Neural crest cell (in vitro differentiated cells): ENCODE results near the gene ADI1. TPM values are rescaled to one million over a fixed set of nuclear protein-coding genes. Genes with fewer than 3 reads are reported as not detected.

ENCODE experiments used
- DNase-seq: peaks from one replicate; pipeline ENCODE4 v3.0.0; 2021; ENCODE audit warnings: low read depth, mixed read lengths, low spot score
- H3K27ac Mint-ChIP-seq: one replicate; pipeline ENCODE4 v1.8.0; 2021; ENCODE audit warnings: mild to moderate bottlenecking, mixed read lengths; ENCODE audit not compliant: unreplicated experiment
- H3K27me3 Mint-ChIP-seq: 2 replicates; pipeline ENCODE4 v1.8.0; 2021; ENCODE audit warnings: low read depth, mild to moderate bottlenecking, mixed read lengths
- H3K36me3 Mint-ChIP-seq: 2 replicates; pipeline ENCODE4 v1.8.0; 2021; ENCODE audit warnings: low read depth, mild to moderate bottlenecking, mixed read lengths
- H3K4me1 Mint-ChIP-seq: 2 replicates; pipeline ENCODE4 v1.8.0; 2021; ENCODE audit warnings: mixed read lengths
- H3K4me3 Mint-ChIP-seq: one replicate; pipeline ENCODE4 v1.8.0; 2021; ENCODE audit warnings: mild to moderate bottlenecking, mixed read lengths
- H3K9me3 Mint-ChIP-seq: 2 replicates; pipeline ENCODE4 v1.8.0; 2021; ENCODE audit warnings: mixed read lengths
- total RNA-seq: library from RNA; stranded (reverse); gene quantifications from 2 replicates; pipeline ENCODE4 v1.2.1, GENCODE V29; 2021
- TF ChIP-seq, protein P1 (sequence below): fragments of 200-600 bp; sonication (generic); conservative IDR thresholded peaks from 2 replicates; pipeline ENCODE4 v1.5.0; 2021; ENCODE audit warnings: antibody characterized with exemption, mild to moderate bottlenecking

The ADI1 gene
- total RNA-seq, 1 donor from 2014 or later, result 32.8 TPM

DNA sequence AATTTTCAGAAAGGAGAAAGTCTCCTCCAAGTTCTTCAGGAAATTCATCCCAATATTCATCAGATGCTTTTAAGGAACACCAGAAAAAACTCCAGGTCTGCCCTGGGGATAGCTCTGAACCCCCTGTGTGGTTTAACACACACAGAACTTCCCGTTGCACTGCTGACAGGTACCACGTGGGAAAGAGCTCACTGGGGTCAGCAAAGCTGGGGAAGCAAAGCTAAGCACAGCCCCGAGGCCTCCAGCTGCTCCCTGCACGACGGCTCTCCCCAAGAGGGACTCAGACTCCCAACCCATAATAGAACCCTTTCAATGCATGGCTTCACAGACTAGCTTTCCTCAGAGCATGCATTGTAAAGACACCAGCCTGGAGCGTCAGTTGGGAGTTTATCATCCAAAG lies 28.0 kb downstream of the ADI1 start:
- Mint-ChIP-seq H3K4me1 (peaks cover 46% of the 10 kb centered on the region), H3K36me3 (no peaks in the 10 kb centered on the region), H3K27me3 (no peaks in the 10 kb centered on the region), H3K27ac (peak overlapping the region; percentile 15), H3K4me3 (no peak overlapping the region), H3K9me3 (no peaks in the 10 kb centered on the region)
- TF ChIP-seq, protein P1, sequence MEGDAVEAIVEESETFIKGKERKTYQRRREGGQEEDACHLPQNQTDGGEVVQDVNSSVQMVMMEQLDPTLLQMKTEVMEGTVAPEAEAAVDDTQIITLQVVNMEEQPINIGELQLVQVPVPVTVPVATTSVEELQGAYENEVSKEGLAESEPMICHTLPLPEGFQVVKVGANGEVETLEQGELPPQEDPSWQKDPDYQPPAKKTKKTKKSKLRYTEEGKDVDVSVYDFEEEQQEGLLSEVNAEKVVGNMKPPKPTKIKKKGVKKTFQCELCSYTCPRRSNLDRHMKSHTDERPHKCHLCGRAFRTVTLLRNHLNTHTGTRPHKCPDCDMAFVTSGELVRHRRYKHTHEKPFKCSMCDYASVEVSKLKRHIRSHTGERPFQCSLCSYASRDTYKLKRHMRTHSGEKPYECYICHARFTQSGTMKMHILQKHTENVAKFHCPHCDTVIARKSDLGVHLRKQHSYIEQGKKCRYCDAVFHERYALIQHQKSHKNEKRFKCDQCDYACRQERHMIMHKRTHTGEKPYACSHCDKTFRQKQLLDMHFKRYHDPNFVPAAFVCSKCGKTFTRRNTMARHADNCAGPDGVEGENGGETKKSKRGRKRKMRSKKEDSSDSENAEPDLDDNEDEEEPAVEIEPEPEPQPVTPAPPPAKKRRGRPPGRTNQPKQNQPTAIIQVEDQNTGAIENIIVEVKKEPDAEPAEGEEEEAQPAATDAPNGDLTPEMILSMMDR, result no peak
- DNase-seq, result no peak

GRCh38 chr2:3490191-3491170 lies 28.9 kb downstream of the ADI1 start:
- Mint-ChIP-seq H3K9me3 (no peaks in the 10 kb centered on the region), H3K4me1 (peaks cover 46% of the 10 kb centered on the region), H3K4me3 (peak overlapping the region; percentile 6), H3K36me3 (peaks cover 5% of the 10 kb centered on the region), H3K27me3 (no peaks in the 10 kb centered on the region), H3K27ac (peak overlapping the region; percentile 90)
- TF ChIP-seq, protein P1, result no peak
- DNase-seq, result no peak

DNA sequence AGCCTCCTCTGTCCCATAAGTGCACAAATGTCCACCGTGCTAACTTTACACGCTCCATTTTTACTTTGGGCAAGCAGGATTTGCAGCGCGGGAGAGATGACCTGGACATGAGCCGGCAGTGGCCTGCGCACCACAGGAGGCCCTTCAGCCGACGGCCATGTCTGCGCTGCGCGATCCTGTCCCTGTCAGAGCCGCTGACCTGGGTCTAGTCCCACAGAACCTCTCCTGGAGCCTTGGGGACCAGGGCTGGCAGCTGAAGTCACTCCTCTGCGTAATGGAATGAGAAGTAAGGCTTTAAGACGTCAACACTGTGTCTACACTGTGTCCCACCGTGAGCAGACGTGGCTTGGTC lies 29.6 kb downstream of the ADI1 start:
- Mint-ChIP-seq H3K9me3 (no peaks in the 10 kb centered on the region), H3K36me3 (peaks cover 9% of the 10 kb centered on the region), H3K4me3 (no peak overlapping the region), H3K27me3 (no peaks in the 10 kb centered on the region), H3K27ac (no peak overlapping the region), H3K4me1 (peaks cover 46% of the 10 kb centered on the region)
- TF ChIP-seq, protein P1, result no peak
- DNase-seq, result no peak

- Mint-ChIP-seq H3K27ac (peak overlapping the region; percentile 27), H3K36me3 (peaks cover 9% of the 10 kb centered on the region), H3K4me1 (peaks cover 44% of the 10 kb centered on the region), H3K9me3 (no peaks in the 10 kb centered on the region), H3K27me3 (no peaks in the 10 kb centered on the region), H3K4me3 (no peak overlapping the region)
- TF ChIP-seq, protein P1, result no peak
- no peak for DNase-seq
Observed at GRCh38 chr2:3488855-3489763, 30.2 kb downstream of the ADI1 start.

DNA sequence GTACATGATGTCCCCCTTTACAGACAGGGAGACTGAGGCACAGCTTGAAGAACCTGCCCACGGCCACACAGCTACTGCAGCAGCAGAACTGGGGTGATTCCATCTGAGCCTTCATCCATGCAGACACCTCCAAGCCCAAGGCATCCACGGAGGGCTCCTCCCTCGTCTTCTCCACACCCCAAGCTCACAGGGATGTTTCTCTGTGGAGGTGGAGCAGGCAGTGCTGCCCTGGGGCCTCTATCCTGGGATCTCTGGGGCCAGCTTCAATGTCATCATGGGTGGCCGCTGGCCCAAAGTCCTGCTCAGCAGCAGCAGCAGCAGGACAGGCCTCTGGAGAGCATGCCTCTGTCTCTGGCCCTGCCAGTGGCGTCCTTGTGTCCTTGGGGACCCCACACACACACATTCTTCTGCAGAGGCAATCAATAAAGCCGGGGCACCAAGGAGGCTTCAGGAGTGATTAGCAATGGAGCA lies 31.2 kb downstream of the ADI1 start:
- Mint-ChIP-seq H3K36me3 (peaks cover 11% of the 10 kb centered on the region), H3K4me1 (peaks cover 33% of the 10 kb centered on the region)
- TF ChIP-seq, protein P1, result no peak

More for the DNA sequence above, 31.2 kb downstream of the ADI1 start:
- Mint-ChIP-seq H3K9me3 (no peaks in the 10 kb centered on the region), H3K27me3 (no peaks in the 10 kb centered on the region), H3K4me3 (no peak overlapping the region), H3K27ac (peak overlapping the region; percentile 27)
- DNase-seq, result no peak
